ENCODE results near the gene SMIM10L2A. TPM values are rescaled to one million over a fixed set of nuclear protein-coding genes. Genes with fewer than 3 reads are reported as not detected.

Gene SMIM10L2A
- total and polyA plus RNA-seq, 10 of the 15 experiments (the other 5 are each of a cell fraction or from before 2014, with no cell fraction given) = 0.02 to 0.05 (median 0.03) TPM; not detected in 7

- TF ChIP-seq ATF3 (IDR thresholded peaks at IDR 0.05; ENCODE audit: borderline replicate concordance, extremely low read depth, low read depth, low read length) (no peak), IKZF1 (conservative IDR thresholded peaks at IDR 0.05) (peak; percentile 87), SIX5 (IDR thresholded peaks at IDR 0.05; ENCODE audit: low read depth, low read length, severe bottlenecking) (no peak), ELK1 (IDR thresholded peaks at IDR 0.05; ENCODE audit: low read depth, low read length) (no peak), KDM1A (IDR thresholded peaks at IDR 0.05; ENCODE audit: borderline replicate concordance) (no peak), TCF12 (IDR thresholded peaks at IDR 0.05; ENCODE audit: low read depth, low read length) (no peak), SRF (IDR thresholded peaks at IDR 0.05; ENCODE audit: low read depth in 2 of 2, low read length in 2 of 2) (no peak), RUNX3 (IDR thresholded peaks at IDR 0.05; ENCODE audit: low read length) (peak; percentile 76), USF1 (IDR thresholded peaks at IDR 0.05; ENCODE audit: borderline replicate concordance, extremely low read length, insufficient read depth, low read depth, low read length) (no peak), BRCA1 (IDR thresholded peaks at IDR 0.05; ENCODE audit: low read depth, low read length) (no peak), CBX3 (IDR thresholded peaks at IDR 0.05; ENCODE audit: borderline replicate concordance, low read depth) (no peak), BMI1 (IDR thresholded peaks at IDR 0.05; ENCODE audit: borderline replicate concordance) (peak; percentile 80), MTA2 (IDR thresholded peaks at IDR 0.05; ENCODE audit: low read depth) (peak; percentile 99), RAD51 (IDR thresholded peaks at IDR 0.05) (no peak), BCL11A (IDR thresholded peaks at IDR 0.05; ENCODE audit: low read depth, low read length) (peak; percentile 86), PBX3 (IDR thresholded peaks at IDR 0.05; ENCODE audit: insufficient replicate concordance, low read depth, low read length) (no peak), ZBTB33 (IDR thresholded peaks at IDR 0.05) (no peak), IRF3 (IDR thresholded peaks at IDR 0.05) (no peak), CHD2 (IDR thresholded peaks at IDR 0.05; ENCODE audit: borderline replicate concordance, low read depth, low read length) (peak; percentile 34; the same call in 1 of the 2 replicates), CREM (IDR thresholded peaks at IDR 0.05; ENCODE audit: low read depth) (no peak), NFIC (IDR thresholded peaks at IDR 0.05; ENCODE audit: low read depth, low read length) (0 out of 2 replicates have a peak, but pooled peaks have one; percentile 14), MXI1 (IDR thresholded peaks at IDR 0.05; ENCODE audit: low read depth, low read length) (no peak), MEF2A (IDR thresholded peaks at IDR 0.05; ENCODE audit: insufficient read depth, low read depth, low read length) (peak; percentile 70; the same call in 1 of the 2 replicates)
These were observed 12.9 kb upstream of the SMIM10L2A start (continued) for GRCh38 chrX:135408794-135409193.
